Measurements from ENCODE around the gene FHOD1.

Gene FHOD1

DNA sequence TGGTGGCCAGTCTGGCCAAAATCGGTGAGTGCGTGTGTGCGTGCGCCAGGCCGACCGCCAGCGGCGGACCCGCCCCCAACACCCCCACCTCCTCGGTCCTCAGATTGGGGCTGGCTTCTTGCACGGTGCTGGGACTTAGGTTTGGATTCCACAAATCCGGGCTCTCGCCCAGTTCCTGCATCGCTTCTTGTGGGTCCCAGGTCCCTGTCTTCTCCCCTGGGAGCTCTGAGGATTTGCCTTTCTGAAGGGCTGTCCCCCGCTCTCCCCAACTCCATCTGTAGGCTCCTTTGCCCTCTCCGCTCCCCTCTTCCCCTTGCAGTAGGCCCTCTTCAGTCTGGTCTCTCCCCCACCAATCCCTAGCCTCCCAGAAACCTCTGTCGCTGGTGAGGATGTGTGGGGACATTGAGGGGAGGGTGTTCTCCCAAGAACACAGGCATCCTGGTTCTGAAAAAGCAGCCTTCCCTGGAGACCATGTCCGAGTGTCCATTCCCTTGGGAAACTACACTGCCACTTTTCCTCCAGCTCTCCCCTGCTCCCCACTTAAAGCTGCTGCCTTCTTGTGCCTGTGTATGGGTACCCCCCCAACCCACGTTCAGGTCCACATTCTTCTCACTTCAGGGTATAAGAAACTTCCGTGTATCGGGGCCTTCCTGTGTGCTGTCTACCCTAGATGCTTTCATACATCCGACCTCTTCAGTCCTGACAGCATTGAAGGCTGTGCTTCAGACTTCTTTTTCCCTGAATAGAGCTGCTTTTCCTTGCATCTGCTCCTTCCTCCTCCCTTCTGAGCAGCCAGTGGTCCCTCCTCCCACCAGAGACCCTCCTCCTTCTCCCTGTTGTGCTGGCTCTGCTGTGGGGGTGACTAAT lies 2.1 kb upstream of the FHOD1 start:
- no peak for DNase-seq (ENCODE audit: low read depth, low spot score)

GRCh38 chr16:67248401-67249177 lies 1.3 kb upstream of the FHOD1 start, which contains the start of gene SLC9A5:
Gene SLC9A5, plus strand, starts transcription at chr16:67248979. Its CDS starts 36 bp downstream, at chr16:67249015.
- no peak for DNase-seq (ENCODE audit: low read depth, low spot score)

- no peak for DNase-seq (ENCODE audit: low read depth, low spot score)
Observed at GRCh38 chr16:67248073-67248400, 756 bp upstream of the FHOD1 start.

- no peak for DNase-seq (ENCODE audit: low read depth, low spot score)
Observed at GRCh38 chr16:67246756-67247191, 507 bp downstream of the FHOD1 start.

DNA sequence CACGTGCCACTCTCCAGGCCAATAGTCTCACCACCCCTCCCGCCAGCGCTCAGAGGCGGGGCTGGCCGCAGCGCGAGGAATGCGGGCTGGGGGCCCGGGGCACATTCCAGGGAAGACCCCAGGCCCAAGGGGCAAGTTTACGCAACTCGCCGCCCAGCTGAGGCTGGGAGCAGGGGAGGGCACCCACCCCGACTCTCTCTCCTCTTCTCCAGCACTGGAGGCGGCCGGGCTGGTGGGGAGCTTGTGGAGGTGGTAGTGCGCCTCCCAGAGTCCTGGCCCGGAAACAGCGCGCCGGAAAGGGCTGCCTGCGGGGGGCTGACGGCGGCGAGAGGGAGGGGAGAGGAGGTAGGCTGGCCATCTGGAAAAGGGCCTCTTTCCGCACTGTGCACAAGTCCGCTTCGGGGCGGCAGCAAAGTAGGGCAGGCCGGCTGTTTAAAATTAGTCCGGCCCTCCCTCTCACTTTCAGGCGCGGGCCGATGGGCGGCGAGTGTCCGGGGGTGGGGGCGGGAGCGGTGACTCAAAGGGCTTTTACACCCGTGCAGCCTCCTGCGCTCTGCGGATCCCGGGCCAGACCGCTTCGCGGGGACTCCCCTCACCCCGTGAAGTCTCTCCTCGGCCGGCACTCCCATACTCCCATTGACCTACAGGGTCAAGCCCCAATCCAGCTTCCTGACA lies 1.1 kb downstream of the FHOD1 start:
- peak; percentile 67 for DNase-seq (ENCODE audit: low read depth, low spot score)

DNA sequence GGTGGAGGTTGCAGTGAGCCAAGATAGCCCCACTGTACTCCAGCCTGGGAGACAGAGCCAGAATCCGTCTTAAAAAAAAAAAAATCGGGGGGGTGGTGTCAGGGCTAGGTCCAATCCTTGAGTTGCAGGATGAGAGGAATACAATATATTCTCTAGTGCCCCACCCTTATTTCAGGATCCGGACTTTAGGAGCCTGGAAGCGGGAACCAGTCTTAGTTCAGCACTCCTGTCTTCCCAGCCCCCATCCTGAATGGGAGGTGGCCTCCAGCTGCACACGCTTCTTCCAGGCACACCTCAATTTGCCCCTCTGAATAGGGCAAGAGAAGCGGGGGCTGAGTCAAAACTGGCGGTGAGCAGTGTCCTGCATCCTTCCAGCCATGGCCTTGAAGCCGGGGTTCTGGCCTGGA lies 1.6 kb downstream of the FHOD1 start:
- DNase-seq (ENCODE audit: low read depth, low spot score): no peak

DNA sequence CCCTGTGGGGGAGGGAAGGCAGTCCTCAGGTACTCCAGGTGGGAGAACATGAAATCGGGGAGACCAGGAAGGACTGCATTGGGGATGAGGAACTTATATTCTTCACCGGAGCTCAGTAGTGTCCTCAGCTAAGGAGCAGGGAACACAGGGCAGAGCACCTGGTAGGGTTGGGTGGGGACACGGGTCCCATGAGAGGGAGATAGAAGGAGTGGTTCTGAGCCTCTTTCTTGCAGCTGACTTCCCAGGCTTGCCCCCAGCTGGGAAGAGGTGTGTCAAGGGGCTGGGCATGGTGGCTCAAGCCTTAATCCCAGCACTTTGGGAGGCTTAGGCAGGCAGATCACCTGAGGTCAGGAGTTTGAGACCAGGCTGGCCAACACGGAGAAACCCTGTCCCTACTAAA lies 2.1 kb downstream of the FHOD1 start:
- no peak for DNase-seq (ENCODE audit: low read depth, low spot score)

GRCh38 chr16:67244387-67245185 lies 2.7 kb downstream of the FHOD1 start:
- DNase-seq (ENCODE audit: low read depth, low spot score): no peak

DNA sequence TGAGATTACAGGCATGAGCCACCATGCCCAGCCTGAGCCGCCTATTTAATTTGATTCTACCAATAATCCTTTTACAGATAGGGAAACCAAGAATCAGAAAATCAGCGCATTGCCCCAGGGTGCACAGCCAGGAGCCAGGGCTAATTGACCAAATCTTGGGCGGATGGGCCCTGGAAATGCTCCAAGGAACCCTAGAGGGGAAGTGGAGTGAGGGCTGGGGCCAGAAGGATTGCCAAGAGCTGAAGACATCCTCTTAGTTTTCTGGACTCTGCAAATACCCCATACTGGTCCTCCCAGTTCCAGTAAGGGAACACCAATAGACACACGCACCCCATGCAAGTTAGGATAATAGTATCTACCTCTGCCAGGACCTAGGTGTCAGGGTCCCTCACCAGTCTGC lies 3.8 kb downstream of the FHOD1 start:
- DNase-seq (ENCODE audit: low read depth, low spot score): no peak

DNA sequence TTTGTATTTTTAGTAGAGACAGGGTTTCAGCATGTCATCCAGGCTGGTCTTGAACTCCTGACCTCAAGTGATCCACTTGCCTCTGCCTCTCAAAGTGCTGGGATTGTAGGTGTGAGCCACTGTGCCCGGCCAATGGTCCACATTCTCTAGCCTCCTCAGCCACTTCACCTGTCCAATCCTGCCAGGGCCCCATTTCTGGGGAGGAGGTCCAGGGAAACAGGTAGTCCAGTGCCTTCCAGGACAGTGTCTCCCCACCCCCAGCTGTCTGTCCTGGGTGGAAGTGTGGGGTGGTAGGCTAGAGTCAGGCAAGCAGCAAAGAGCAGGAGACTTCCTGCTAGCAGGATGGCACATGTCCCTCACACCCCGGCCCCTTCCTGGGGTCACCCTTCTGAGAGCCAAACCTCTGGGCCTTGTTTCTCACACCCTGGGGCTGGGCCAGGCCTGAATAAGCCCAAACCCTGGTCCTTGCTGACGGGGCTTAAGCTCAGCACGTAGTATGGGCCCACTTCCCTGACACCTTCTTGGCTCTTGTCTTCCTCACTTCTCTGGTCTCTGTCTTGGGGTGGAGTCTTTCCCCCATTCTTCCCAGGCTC lies 5.0 kb downstream of the FHOD1 start:
- DNase-seq (ENCODE audit: low read depth, low spot score): no peak

- DNase-seq (ENCODE audit: low read depth, low spot score): no peak
Observed at GRCh38 chr16:67241008-67241900, 6.0 kb downstream of the FHOD1 start.

DNA sequence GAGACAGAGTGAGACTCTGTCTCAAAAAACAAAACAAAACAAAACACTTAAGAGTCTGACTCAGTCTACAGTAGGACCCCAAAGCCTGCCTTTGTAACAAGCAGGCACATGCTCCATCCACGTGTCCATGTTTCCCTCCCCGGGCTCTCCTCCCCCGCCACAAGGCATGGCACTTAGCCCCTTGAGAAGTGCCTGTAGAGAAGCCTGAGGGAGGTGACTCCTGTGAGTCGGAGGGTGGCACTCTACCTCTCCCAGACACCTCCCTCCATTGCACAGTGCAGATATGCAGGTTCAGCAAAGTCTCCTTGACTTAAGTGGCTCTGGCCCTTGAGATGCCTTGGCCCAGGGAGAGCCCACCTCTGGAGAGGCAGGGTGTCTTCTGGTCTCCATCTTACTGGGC lies 6.8 kb downstream of the FHOD1 start:
- DNase-seq (ENCODE audit: low read depth, low spot score): no peak

- no peak for DNase-seq (ENCODE audit: low read depth, low spot score)
Observed at GRCh38 chr16:67238806-67239470, 8.3 kb downstream of the FHOD1 start.

- no peak for DNase-seq (ENCODE audit: low read depth, low spot score)
Observed at GRCh38 chr16:67238278-67238575, 9.1 kb downstream of the FHOD1 start.

DNA sequence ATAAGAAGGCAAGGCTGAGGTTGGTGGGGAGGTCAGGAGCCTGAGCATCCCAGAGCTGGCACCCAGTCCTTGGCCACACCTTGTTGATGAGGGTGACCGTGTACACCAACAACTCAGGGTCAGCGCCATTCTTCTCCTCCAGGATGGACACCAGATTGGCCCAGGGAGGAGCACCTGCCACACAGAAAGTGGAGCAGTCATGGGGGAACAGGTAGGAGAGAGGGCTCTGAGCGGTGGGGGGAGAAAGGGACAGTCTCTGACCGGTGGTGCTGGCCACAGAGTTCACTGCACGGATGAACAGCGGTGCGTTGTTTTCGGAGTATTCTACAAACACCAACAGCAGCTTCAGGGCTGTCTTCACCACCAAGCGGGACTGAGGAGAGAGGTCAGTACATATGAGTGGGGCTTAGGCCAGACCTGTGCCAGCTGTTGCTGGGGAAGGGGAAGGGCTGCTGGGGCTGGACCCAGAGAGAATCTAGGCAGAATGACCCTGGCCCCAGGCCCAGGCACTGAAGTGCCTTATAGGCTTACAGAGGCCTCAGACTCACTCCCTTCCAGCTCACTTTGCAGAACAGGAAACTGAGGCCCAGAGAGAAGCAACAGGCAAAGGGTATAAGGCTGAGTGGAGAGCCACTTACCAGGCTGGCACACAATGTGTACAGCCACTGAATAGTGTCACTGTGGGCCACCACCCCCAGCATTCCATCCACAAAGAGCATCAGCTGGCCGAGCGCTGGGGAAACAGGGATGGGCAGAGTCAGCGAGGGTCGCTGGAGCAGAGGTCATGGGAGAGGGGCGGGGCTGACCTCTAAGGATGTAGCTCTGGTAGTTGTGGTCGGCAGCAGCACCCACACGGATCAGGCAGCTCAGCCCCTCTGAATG lies 9.6 kb downstream of the FHOD1 start:
- no peak for DNase-seq (ENCODE audit: low read depth, low spot score)

- no peak for DNase-seq (ENCODE audit: low read depth, low spot score)
Observed at GRCh38 chr16:67236563-67237395, 10.5 kb downstream of the FHOD1 start.

- no peak for DNase-seq (ENCODE audit: low read depth, low spot score)
Observed at GRCh38 chr16:67235816-67236562, 11.3 kb downstream of the FHOD1 start.

Data from brain pericyte (primary cell).